NCI-H345 treated with DMSO at 0.1 percent for 48 hours (cell line): ENCODE results near the gene SERGEF.

Experiments
- DNase-seq: peaks from one replicate; lab custom pipeline; 2025; ENCODE audit not compliant: unreplicated experiment; lab: John Stamatoyannopoulos, UW

SERGEF gene

GRCh38 chr11:17740649-17741235, 272.1 kb downstream of the SERGEF start:
- no peak for DNase-seq

GRCh38 chr11:17739945-17740338, 272.9 kb downstream of the SERGEF start:
- DNase-seq, result no peak

DNA sequence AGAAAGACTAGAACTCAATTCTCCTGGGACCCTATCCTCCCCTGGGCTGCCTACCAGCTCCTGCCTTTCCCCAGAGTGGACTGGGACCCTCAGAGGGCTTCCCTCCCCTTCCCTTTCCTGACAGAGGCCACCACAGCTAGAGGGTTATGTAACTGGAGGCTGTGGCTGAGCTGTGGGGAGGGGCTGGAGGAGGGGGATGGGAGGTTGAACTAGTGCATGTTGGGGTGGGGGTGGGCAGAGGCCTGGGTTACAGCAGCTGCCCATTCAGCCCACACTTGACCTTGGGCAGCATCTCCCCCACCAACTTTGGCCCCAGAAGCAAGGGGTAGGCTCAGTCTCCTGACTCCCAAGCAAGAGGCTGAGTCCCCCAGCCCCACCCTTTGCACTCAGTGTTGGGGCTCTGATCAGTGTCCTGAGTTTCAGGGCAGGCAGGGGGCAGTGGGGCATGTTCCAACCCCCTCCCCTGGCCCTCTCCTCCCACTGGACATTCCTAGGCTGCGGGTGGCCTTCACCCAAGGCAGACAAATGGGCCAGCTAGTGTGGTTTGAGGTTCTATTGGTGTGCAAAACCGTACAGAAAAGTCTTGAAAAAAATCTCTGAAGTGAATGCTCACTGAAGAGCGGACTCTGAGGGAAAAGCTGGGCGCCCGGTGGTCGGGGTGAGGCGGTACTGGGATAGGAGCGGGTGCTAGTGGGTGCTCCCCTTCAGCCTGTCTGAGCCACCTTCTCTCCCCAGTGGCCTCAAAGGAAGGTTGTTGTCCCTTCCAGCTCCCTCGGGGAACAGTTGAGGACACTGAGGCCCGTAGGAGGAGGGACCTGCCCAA, 274.5 kb downstream of the SERGEF start:
- DNase-seq, result no peak
